ENCODE data around the gene VPS13D.
A peak's percentile ranks its signal among the peaks of the same experiment; 100 is the strongest.
"Not testable (repeated sequence)": the region's sequence is repeated elsewhere in the genome, so short reads cannot be mapped to it uniquely, and the experiment has no call there.

VPS13D gene

GRCh38 chr1:12196641-12197482 lies 33.0 kb upstream of the VPS13D start:
- peak; percentile 49 to 56 for DNase-seq

GRCh38 chr1:12197483-12197880 lies 32.3 kb upstream of the VPS13D start:
- DNase-seq, result no peak

- no peak for DNase-seq
These were observed 29.6 kb upstream of the VPS13D start for GRCh38 chr1:12200208-12200607.

- no peak for DNase-seq
These were observed 28.3 kb upstream of the VPS13D start for GRCh38 chr1:12201352-12202189.

- no peak for DNase-seq
These were observed 27.7 kb upstream of the VPS13D start for GRCh38 chr1:12202190-12202497.

- no peak for DNase-seq
These were observed 27.3 kb upstream of the VPS13D start for GRCh38 chr1:12202577-12202976.

- DNase-seq, result no peak
These were observed 26.4 kb upstream of the VPS13D start for GRCh38 chr1:12203216-12204007.

GRCh38 chr1:12204140-12204539 lies 25.7 kb upstream of the VPS13D start:
- no peak for DNase-seq

GRCh38 chr1:12204754-12205658 lies 24.8 kb upstream of the VPS13D start:
- no peak for DNase-seq

GRCh38 chr1:12206238-12206637 lies 23.6 kb upstream of the VPS13D start:
- no peak for DNase-seq

GRCh38 chr1:12206792-12207424 lies 22.9 kb upstream of the VPS13D start:
- no peak for DNase-seq

GRCh38 chr1:12208271-12208670 lies 21.6 kb upstream of the VPS13D start:
- no peak for DNase-seq

- peak; percentile 47 to 61 for DNase-seq
These were observed 20.9 kb upstream of the VPS13D start for GRCh38 chr1:12208764-12209494.

GRCh38 chr1:12209495-12209832 lies 20.4 kb upstream of the VPS13D start:
- no peak for DNase-seq

- no peak for DNase-seq
These were observed 14.5 kb upstream of the VPS13D start for GRCh38 chr1:12215118-12215961.

- DNase-seq, result no peak
These were observed 10.0 kb upstream of the VPS13D start for GRCh38 chr1:12219800-12220199.

- no peak for DNase-seq
These were observed 8.9 kb upstream of the VPS13D start for GRCh38 chr1:12220890-12221289.

- DNase-seq, result not testable (repeated sequence)
These were observed 7.1 kb upstream of the VPS13D start for GRCh38 chr1:12222700-12223099.

GRCh38 chr1:12224092-12224491 lies 5.7 kb upstream of the VPS13D start:
- DNase-seq, result not testable (repeated sequence)

- DNase-seq, result no peak
These were observed 851 bp upstream of the VPS13D start for GRCh38 chr1:12228979-12229378.

Measured in SHP77 (cell line).